ENCODE data around the gene KCNH5.
"Not testable (repeated sequence)": the region's sequence is repeated elsewhere in the genome, so short reads cannot be mapped to it uniquely, and the experiment has no call there.

KCNH5 gene

GRCh38 chr14:62882967-62883366 lies 162.3 kb downstream of the KCNH5 start:
- DNase-seq (ENCODE audit: low read depth) = no peak

- DNase-seq (ENCODE audit: low read depth) = no peak
Observed at GRCh38 chr14:62866376-62866775, 178.9 kb downstream of the KCNH5 start.

- no peak for DNase-seq (ENCODE audit: low read depth)
Observed at GRCh38 chr14:62864588-62864987, 180.7 kb downstream of the KCNH5 start.

- not testable (repeated sequence) for DNase-seq (ENCODE audit: low read depth)
Observed at GRCh38 chr14:62858011-62858410, 187.2 kb downstream of the KCNH5 start.

- no peak for DNase-seq (ENCODE audit: low read depth)
Observed at GRCh38 chr14:62854951-62855350, 190.3 kb downstream of the KCNH5 start.

- DNase-seq (ENCODE audit: low read depth) = no peak
Observed at GRCh38 chr14:62847168-62847567, 198.1 kb downstream of the KCNH5 start.

- DNase-seq (ENCODE audit: low read depth) = no peak
Observed at GRCh38 chr14:62844546-62844945, 200.7 kb downstream of the KCNH5 start.

GRCh38 chr14:62824086-62824485 lies 221.2 kb downstream of the KCNH5 start:
- DNase-seq (ENCODE audit: low read depth) = no peak

GRCh38 chr14:62819931-62820330 lies 225.3 kb downstream of the KCNH5 start:
- no peak for DNase-seq (ENCODE audit: low read depth)

GRCh38 chr14:62807636-62808035 lies 237.6 kb downstream of the KCNH5 start:
- no peak for DNase-seq (ENCODE audit: low read depth)

GRCh38 chr14:62800577-62800976 lies 244.7 kb downstream of the KCNH5 start:
- DNase-seq (ENCODE audit: low read depth) = no peak

GRCh38 chr14:62796431-62796830 lies 248.8 kb downstream of the KCNH5 start:
- no peak for DNase-seq (ENCODE audit: low read depth)

GRCh38 chr14:62792578-62792977 lies 252.7 kb downstream of the KCNH5 start:
- no peak for DNase-seq (ENCODE audit: low read depth)

- DNase-seq (ENCODE audit: low read depth) = not testable (repeated sequence)
Observed at GRCh38 chr14:62781328-62781727, 263.9 kb downstream of the KCNH5 start.

- no peak for DNase-seq (ENCODE audit: low read depth)
Observed at GRCh38 chr14:62778852-62779251, 266.4 kb downstream of the KCNH5 start.

GRCh38 chr14:62778310-62778709 lies 266.9 kb downstream of the KCNH5 start:
- no peak for DNase-seq (ENCODE audit: low read depth)

GRCh38 chr14:62777510-62777909 lies 267.7 kb downstream of the KCNH5 start:
- DNase-seq (ENCODE audit: low read depth) = no peak

- DNase-seq (ENCODE audit: low read depth) = no peak
Observed at GRCh38 chr14:62776300-62776699, 269.0 kb downstream of the KCNH5 start.

- no peak for DNase-seq (ENCODE audit: low read depth)
Observed at GRCh38 chr14:62768753-62769152, 276.5 kb downstream of the KCNH5 start.

GRCh38 chr14:62763951-62764350 lies 281.3 kb downstream of the KCNH5 start:
- DNase-seq (ENCODE audit: low read depth) = no peak

- DNase-seq (ENCODE audit: low read depth) = no peak
Observed at GRCh38 chr14:62759796-62760195, 285.5 kb downstream of the KCNH5 start.

- DNase-seq (ENCODE audit: low read depth) = not testable (repeated sequence)
Observed at GRCh38 chr14:62746881-62747280, 298.4 kb downstream of the KCNH5 start.

- DNase-seq (ENCODE audit: low read depth) = no peak
Observed at GRCh38 chr14:62745496-62745895, 299.8 kb downstream of the KCNH5 start.

GRCh38 chr14:62743560-62743959 lies 301.7 kb downstream of the KCNH5 start:
- DNase-seq (ENCODE audit: low read depth) = no peak

GRCh38 chr14:62743118-62743517 lies 302.1 kb downstream of the KCNH5 start:
- no peak for DNase-seq (ENCODE audit: low read depth)

All from activated T-cell treated with anti-CD3 and anti-CD28 coated beads for 24 hours (primary cell).